GM12891 (cell line): Measurements from ENCODE around the gene MFN1.
A peak's percentile ranks its signal among the peaks of the same experiment; 100 is the strongest.

Experiments used
- DNase-seq: peaks from one replicate; pipeline ENCODE4 v3.0.0; 2011; ENCODE audit warnings: low spot score; ENCODE audit not compliant: insufficient read length
- FAIRE-seq: peaks from 2 replicates; lab custom pipeline; 2011; peaks lifted over from hg19 to GRCh38; lab: Jason Lieb, UNC
- PAX5 ChIP-seq: IDR thresholded peaks from 2 replicates; pipeline ENCODE4 v1.6.1; 2011; ENCODE audit warnings: low read length, moderate library complexity, mild to moderate bottlenecking; ENCODE audit not compliant: insufficient read depth, severe bottlenecking
- POLR2A ChIP-seq: IDR thresholded peaks from 2 replicates; pipeline ENCODE4 v1.6.1; 2011; ENCODE audit warnings: low read depth, low read length, control low read depth
- POLR2AphosphoS5 ChIP-seq: IDR thresholded peaks from 2 replicates; pipeline ENCODE4 v1.6.1; 2011; ENCODE audit warnings: low read depth, low read length, control low read depth
- POU2F2 ChIP-seq: IDR thresholded peaks from 2 replicates; pipeline ENCODE4 v1.6.1; 2011; ENCODE audit warnings: low read depth, mild to moderate bottlenecking, control low read depth, low read length, moderate library complexity
- SPI1 ChIP-seq: IDR thresholded peaks from 2 replicates; pipeline ENCODE4 v1.6.1; 2011; ENCODE audit warnings: low read depth, low read length, control low read depth
- TAF1 ChIP-seq: IDR thresholded peaks from 2 replicates; pipeline ENCODE4 v1.6.1; 2011; ENCODE audit warnings: low read depth, low read length, control low read depth

Gene MFN1

GRCh38 chr3:179309225-179310078 lies 38.1 kb upstream of the MFN1 start:
- peak; percentile 89 for TF ChIP-seq SPI1
- TF ChIP-seq POLR2A, result no peak
- peak; percentile 39; the same call in 1 of the 2 replicates for TF ChIP-seq POU2F2
- DNase-seq (no peak), FAIRE-seq (peak; percentile 90)

GRCh38 chr3:179318876-179319275 lies 28.6 kb upstream of the MFN1 start:
- no peak for TF ChIP-seq POLR2A
- TF ChIP-seq PAX5, result no peak
- no peak for TF ChIP-seq TAF1
- no peak for TF ChIP-seq POU2F2
- no peak for TF ChIP-seq SPI1
- no peak for TF ChIP-seq POLR2AphosphoS5
- FAIRE-seq (no peak), DNase-seq (no peak)

GRCh38 chr3:179321668-179322285 lies 25.7 kb upstream of the MFN1 start:
- TF ChIP-seq PAX5, result no peak
- FAIRE-seq, result no peak
- DNase-seq, result no peak

GRCh38 chr3:179322286-179323196 lies 25.0 kb upstream of the MFN1 start, which contains the start of gene ZNF639:
ZNF639 (plus strand) TSS chr3:179323031; CDS start chr3:179328294, 5,263 bp downstream.
- TF ChIP-seq SPI1 (no peak), POLR2AphosphoS5 (no peak), PAX5 (peak; percentile 29), POLR2A (peak; percentile 35), POU2F2 (no peak), TAF1 (0 out of 2 replicates have a peak, but pooled peaks have one; percentile 14)
- FAIRE-seq, result peak; percentile 94
- peak; percentile 88 for DNase-seq

GRCh38 chr3:179323197-179324110 lies 24.1 kb upstream of the MFN1 start:
- FAIRE-seq (peak; percentile 43), DNase-seq (peak; percentile 46)
- TF ChIP-seq POU2F2 (no peak), SPI1 (no peak), TAF1 (peak; percentile 30), PAX5 (peak; percentile 54), POLR2A (peak; percentile 25), POLR2AphosphoS5 (no peak; the same call in 1 of the 2 replicates)

GRCh38 chr3:179324270-179324754 lies 23.2 kb upstream of the MFN1 start:
- TF ChIP-seq POLR2A (no peak), TAF1 (no peak), PAX5 (no peak), SPI1 (no peak), POU2F2 (no peak), POLR2AphosphoS5 (no peak)
- DNase-seq (no peak), FAIRE-seq (peak; percentile 59)

GRCh38 chr3:179330438-179330837 lies 17.1 kb upstream of the MFN1 start:
- no peak for DNase-seq
- no peak for FAIRE-seq
- TF ChIP-seq SPI1 (no peak), POLR2AphosphoS5 (no peak), POU2F2 (no peak), POLR2A (no peak), TAF1 (no peak), PAX5 (no peak)

- TF ChIP-seq POU2F2 (no peak), POLR2A (no peak), PAX5 (no peak), TAF1 (no peak), SPI1 (no peak), POLR2AphosphoS5 (no peak)
- DNase-seq (no peak), FAIRE-seq (no peak)
These were observed 15.3 kb upstream of the MFN1 start for GRCh38 chr3:179332240-179332639.
